ENCODE results near the gene PPP1R3F.
A peak's percentile ranks its signal among the peaks of the same experiment; 100 is the strongest.

PPP1R3F gene

GRCh38 chrX:49269767-49270248, at the start of gene PPP1R3F:
PPP1R3F (plus strand) TSS chrX:49269793; CDS start chrX:49269870, 77 bp downstream.
- no peak for DNase-seq (ENCODE audit: low read depth in 4 of 4, low spot score in 1 of 4)

- DNase-seq (ENCODE audit: low read depth in 4 of 4, low spot score in 1 of 4): no peak
Observed at GRCh38 chrX:49220100-49220499, 49.5 kb upstream of the PPP1R3F start.

- DNase-seq (ENCODE audit: low read depth in 4 of 4, low spot score in 1 of 4): no peak
Observed at GRCh38 chrX:49221868-49222267, 47.7 kb upstream of the PPP1R3F start.

GRCh38 chrX:49225858-49226257, 43.7 kb upstream of the PPP1R3F start:
- DNase-seq (ENCODE audit: low read depth in 4 of 4, low spot score in 1 of 4): no peak

GRCh38 chrX:49226946-49227345, 42.6 kb upstream of the PPP1R3F start:
- DNase-seq (ENCODE audit: low read depth in 4 of 4, low spot score in 1 of 4): no peak

- no peak for DNase-seq (ENCODE audit: low read depth in 4 of 4, low spot score in 1 of 4)
Observed at GRCh38 chrX:49227726-49228125, 41.9 kb upstream of the PPP1R3F start.

- DNase-seq (ENCODE audit: low read depth in 4 of 4, low spot score in 1 of 4): no peak
Observed at GRCh38 chrX:49228185-49228584, 41.4 kb upstream of the PPP1R3F start.

GRCh38 chrX:49230500-49231232, 38.9 kb upstream of the PPP1R3F start:
- DNase-seq (ENCODE audit: low read depth in 4 of 4, low spot score in 1 of 4): peak in 3 of 4 experiments; percentile 17 to 61 (median 18)

GRCh38 chrX:49231333-49232000, 38.1 kb upstream of the PPP1R3F start:
- DNase-seq (ENCODE audit: low read depth in 4 of 4, low spot score in 1 of 4): no peak

GRCh38 chrX:49232525-49232924, 37.1 kb upstream of the PPP1R3F start:
- no peak for DNase-seq (ENCODE audit: low read depth in 4 of 4, low spot score in 1 of 4)

- DNase-seq (ENCODE audit: low read depth in 4 of 4, low spot score in 1 of 4): no peak
Observed at GRCh38 chrX:49233176-49233575, 36.4 kb upstream of the PPP1R3F start, which contains the start of gene CACNA1F. CACNA1F (minus strand) TSS chrX:49233340; CDS start chrX:49233309, 31 bp downstream.

GRCh38 chrX:49233887-49234555, 35.6 kb upstream of the PPP1R3F start:
- DNase-seq (ENCODE audit: low read depth in 4 of 4, low spot score in 1 of 4): no peak

GRCh38 chrX:49237060-49237459, 32.5 kb upstream of the PPP1R3F start:
- no peak for DNase-seq (ENCODE audit: low read depth in 4 of 4, low spot score in 1 of 4)

- DNase-seq (ENCODE audit: low read depth in 4 of 4, low spot score in 1 of 4): no peak
Observed at GRCh38 chrX:49238735-49239134, 30.9 kb upstream of the PPP1R3F start.

GRCh38 chrX:49242545-49243066, 27.0 kb upstream of the PPP1R3F start:
- no peak for DNase-seq (ENCODE audit: low read depth in 4 of 4, low spot score in 1 of 4)

- DNase-seq (ENCODE audit: low read depth in 4 of 4, low spot score in 1 of 4): no peak
Observed at GRCh38 chrX:49243166-49243565, 26.4 kb upstream of the PPP1R3F start.

- no peak for DNase-seq (ENCODE audit: low read depth in 4 of 4, low spot score in 1 of 4)
Observed at GRCh38 chrX:49244207-49244606, 25.4 kb upstream of the PPP1R3F start.

- DNase-seq (ENCODE audit: low read depth in 4 of 4, low spot score in 1 of 4): no peak
Observed at GRCh38 chrX:49246541-49246940, 23.1 kb upstream of the PPP1R3F start.

GRCh38 chrX:49247346-49247745, 22.2 kb upstream of the PPP1R3F start:
- no peak for DNase-seq (ENCODE audit: low read depth in 4 of 4, low spot score in 1 of 4)

- no peak for DNase-seq (ENCODE audit: low read depth in 4 of 4, low spot score in 1 of 4)
Observed at GRCh38 chrX:49247916-49248811, 21.4 kb upstream of the PPP1R3F start.

- no peak for DNase-seq (ENCODE audit: low read depth in 4 of 4, low spot score in 1 of 4)
Observed at GRCh38 chrX:49249071-49249470, 20.5 kb upstream of the PPP1R3F start.
